ENCODE data around the gene CRYBG1. TPM values are rescaled to one million over a fixed set of nuclear protein-coding genes. Genes with fewer than 3 reads are reported as not detected.

Gene CRYBG1
- total and polyA plus RNA-seq, 10 of the 15 experiments (the other 5 are each of a cell fraction or from before 2014, with no cell fraction given), result 6.5 to 57.0 (median 25.2) TPM

GRCh38 chr6:106325336-106326178 lies 35.0 kb upstream of the CRYBG1 start, which contains the start of gene ATG5 (continued):
- TF ChIP-seq, protein P1, sequence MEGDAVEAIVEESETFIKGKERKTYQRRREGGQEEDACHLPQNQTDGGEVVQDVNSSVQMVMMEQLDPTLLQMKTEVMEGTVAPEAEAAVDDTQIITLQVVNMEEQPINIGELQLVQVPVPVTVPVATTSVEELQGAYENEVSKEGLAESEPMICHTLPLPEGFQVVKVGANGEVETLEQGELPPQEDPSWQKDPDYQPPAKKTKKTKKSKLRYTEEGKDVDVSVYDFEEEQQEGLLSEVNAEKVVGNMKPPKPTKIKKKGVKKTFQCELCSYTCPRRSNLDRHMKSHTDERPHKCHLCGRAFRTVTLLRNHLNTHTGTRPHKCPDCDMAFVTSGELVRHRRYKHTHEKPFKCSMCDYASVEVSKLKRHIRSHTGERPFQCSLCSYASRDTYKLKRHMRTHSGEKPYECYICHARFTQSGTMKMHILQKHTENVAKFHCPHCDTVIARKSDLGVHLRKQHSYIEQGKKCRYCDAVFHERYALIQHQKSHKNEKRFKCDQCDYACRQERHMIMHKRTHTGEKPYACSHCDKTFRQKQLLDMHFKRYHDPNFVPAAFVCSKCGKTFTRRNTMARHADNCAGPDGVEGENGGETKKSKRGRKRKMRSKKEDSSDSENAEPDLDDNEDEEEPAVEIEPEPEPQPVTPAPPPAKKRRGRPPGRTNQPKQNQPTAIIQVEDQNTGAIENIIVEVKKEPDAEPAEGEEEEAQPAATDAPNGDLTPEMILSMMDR (IDR thresholded peaks at IDR 0.05 in 2 of 3, conservative IDR thresholded peaks at IDR 0.05 in 1 of 3; ENCODE audit: control insufficient read depth in 2 of 3, extremely low read depth in 1 of 3, insufficient read depth in 1 of 3, low read depth in 3 of 3, low read length in 3 of 3), result no peak
- TF ChIP-seq IRF5 (IDR thresholded peaks at IDR 0.05; ENCODE audit: borderline replicate concordance), result no peak
- peak; percentile 100 for TF ChIP-seq NBN (IDR thresholded peaks at IDR 0.05)
- TF ChIP-seq RUNX3 (IDR thresholded peaks at IDR 0.05; ENCODE audit: low read length), result peak; percentile 84
- peak; percentile 96 for TF ChIP-seq POLR2A (IDR thresholded peaks at IDR 0.05; ENCODE audit: low read depth, low read length)
- peak; percentile 92 for TF ChIP-seq PML (IDR thresholded peaks at IDR 0.05; ENCODE audit: low read length)
- peak; percentile 89 for TF ChIP-seq RELA (IDR thresholded peaks at IDR 0.05; ENCODE audit: borderline replicate concordance, partially characterized antibody)
- no peak; the same call in none of the 2 replicates for TF ChIP-seq FOXK2 (IDR thresholded peaks at IDR 0.05)
- no peak for TF ChIP-seq STAT1 (conservative IDR thresholded peaks at IDR 0.05)
- peak; percentile 84 for TF ChIP-seq HCFC1 (IDR thresholded peaks at IDR 0.05; ENCODE audit: low read length)
- TF ChIP-seq, protein P2, sequence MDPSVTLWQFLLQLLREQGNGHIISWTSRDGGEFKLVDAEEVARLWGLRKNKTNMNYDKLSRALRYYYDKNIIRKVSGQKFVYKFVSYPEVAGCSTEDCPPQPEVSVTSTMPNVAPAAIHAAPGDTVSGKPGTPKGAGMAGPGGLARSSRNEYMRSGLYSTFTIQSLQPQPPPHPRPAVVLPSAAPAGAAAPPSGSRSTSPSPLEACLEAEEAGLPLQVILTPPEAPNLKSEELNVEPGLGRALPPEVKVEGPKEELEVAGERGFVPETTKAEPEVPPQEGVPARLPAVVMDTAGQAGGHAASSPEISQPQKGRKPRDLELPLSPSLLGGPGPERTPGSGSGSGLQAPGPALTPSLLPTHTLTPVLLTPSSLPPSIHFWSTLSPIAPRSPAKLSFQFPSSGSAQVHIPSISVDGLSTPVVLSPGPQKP (IDR thresholded peaks at IDR 0.05; ENCODE audit: low read depth, low read length), result peak; percentile 36; the same call in 1 of the 2 replicates
- TF ChIP-seq MTA3 (IDR thresholded peaks at IDR 0.05; ENCODE audit: borderline replicate concordance, low read length), result no peak
- TF ChIP-seq ATF2 (IDR thresholded peaks at IDR 0.05; ENCODE audit: low read length), result no peak; the same call in 1 of the 2 replicates
- TF ChIP-seq RELB (IDR thresholded peaks at IDR 0.05; ENCODE audit: low read depth), result peak; percentile 78
- TF ChIP-seq RB1 (IDR thresholded peaks at IDR 0.05; ENCODE audit: borderline replicate concordance), result peak; percentile 87; the same call in 1 of the 2 replicates
- TF ChIP-seq POLR2AphosphoS2 (IDR thresholded peaks at IDR 0.05; ENCODE audit: low read depth, low read length), result peak; percentile 67; the same call in 1 of the 2 replicates
- no peak for TF ChIP-seq CBX3 (IDR thresholded peaks at IDR 0.05; ENCODE audit: borderline replicate concordance, low read depth)
- 0 out of 2 replicates have a peak, but pooled peaks have one; percentile 43 for TF ChIP-seq ESRRA (IDR thresholded peaks at IDR 0.05; ENCODE audit: low read length)
- no peak for TF ChIP-seq MEF2B (IDR thresholded peaks at IDR 0.05; ENCODE audit: partially characterized antibody, poor library complexity, severe bottlenecking)
